ENCODE measurements around the gene ORM1.

DNA sequence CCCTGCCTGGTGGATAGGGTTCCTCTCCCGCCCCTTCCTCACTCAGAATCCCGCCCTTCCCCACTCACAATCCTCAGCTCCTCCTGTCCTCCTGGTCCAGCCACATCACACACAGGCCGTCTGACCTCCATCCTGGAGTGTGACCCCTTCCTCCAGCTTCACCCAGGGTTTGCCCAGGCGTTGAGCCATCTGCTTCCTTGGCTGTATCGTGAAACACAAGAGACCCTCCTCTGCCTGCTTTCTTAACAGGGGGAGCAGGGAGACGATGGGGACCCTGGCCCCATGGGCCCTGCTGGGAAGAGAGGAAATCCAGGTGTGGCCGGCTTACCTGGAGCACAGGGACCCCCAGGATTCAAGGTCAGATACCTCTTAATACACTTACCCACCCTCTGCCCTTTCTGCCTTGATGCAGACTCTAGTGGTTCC is 32.3 kb upstream of the ORM1 start:
- no peak for TF ChIP-seq CEBPB (IDR thresholded peaks at IDR 0.05; ENCODE audit: borderline replicate concordance in 1 of 2, low read depth in 2 of 2, low read length in 2 of 2)
- no peak for TF ChIP-seq RAD21 (IDR thresholded peaks at IDR 0.05; ENCODE audit: insufficient read depth, low read depth, low read length)
- TF ChIP-seq EP300 (IDR thresholded peaks at IDR 0.05; ENCODE audit: borderline replicate concordance in 1 of 2, control insufficient read depth in 1 of 2, low read depth in 2 of 2, low read length in 2 of 2), result no peak
- TF ChIP-seq KDM1A (IDR thresholded peaks at IDR 0.05; ENCODE audit: borderline replicate concordance), result no peak
- TF ChIP-seq, protein P1, sequence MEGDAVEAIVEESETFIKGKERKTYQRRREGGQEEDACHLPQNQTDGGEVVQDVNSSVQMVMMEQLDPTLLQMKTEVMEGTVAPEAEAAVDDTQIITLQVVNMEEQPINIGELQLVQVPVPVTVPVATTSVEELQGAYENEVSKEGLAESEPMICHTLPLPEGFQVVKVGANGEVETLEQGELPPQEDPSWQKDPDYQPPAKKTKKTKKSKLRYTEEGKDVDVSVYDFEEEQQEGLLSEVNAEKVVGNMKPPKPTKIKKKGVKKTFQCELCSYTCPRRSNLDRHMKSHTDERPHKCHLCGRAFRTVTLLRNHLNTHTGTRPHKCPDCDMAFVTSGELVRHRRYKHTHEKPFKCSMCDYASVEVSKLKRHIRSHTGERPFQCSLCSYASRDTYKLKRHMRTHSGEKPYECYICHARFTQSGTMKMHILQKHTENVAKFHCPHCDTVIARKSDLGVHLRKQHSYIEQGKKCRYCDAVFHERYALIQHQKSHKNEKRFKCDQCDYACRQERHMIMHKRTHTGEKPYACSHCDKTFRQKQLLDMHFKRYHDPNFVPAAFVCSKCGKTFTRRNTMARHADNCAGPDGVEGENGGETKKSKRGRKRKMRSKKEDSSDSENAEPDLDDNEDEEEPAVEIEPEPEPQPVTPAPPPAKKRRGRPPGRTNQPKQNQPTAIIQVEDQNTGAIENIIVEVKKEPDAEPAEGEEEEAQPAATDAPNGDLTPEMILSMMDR (IDR thresholded peaks at IDR 0.05 in 2 of 3, conservative IDR thresholded peaks at IDR 0.05 in 1 of 3; ENCODE audit: control insufficient read depth in 2 of 3, extremely low read depth in 1 of 3, insufficient read depth in 1 of 3, low read depth in 3 of 3, low read length in 3 of 3), result no peak
- no peak for TF ChIP-seq POLR2AphosphoS5 (IDR thresholded peaks at IDR 0.05; ENCODE audit: low read length)
- TF ChIP-seq YY1 (IDR thresholded peaks at IDR 0.05; ENCODE audit: low read depth, low read length), result no peak
- TF ChIP-seq LARP7 (IDR thresholded peaks at IDR 0.05), result no peak
- TF ChIP-seq EGR1 (IDR thresholded peaks at IDR 0.05; ENCODE audit: borderline replicate concordance in 1 of 2, low read depth in 2 of 2, low read length in 2 of 2), result no peak
- TF ChIP-seq, protein P2, sequence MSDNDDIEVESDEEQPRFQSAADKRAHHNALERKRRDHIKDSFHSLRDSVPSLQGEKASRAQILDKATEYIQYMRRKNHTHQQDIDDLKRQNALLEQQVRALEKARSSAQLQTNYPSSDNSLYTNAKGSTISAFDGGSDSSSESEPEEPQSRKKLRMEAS (IDR thresholded peaks at IDR 0.05; ENCODE audit: low read depth, low read length), result no peak
- no peak for TF ChIP-seq POLR2A (IDR thresholded peaks at IDR 0.05; ENCODE audit: low read depth, low read length)
- no peak for TF ChIP-seq BCL11A (IDR thresholded peaks at IDR 0.05; ENCODE audit: low read depth, low read length)
- TF ChIP-seq, protein P3, sequence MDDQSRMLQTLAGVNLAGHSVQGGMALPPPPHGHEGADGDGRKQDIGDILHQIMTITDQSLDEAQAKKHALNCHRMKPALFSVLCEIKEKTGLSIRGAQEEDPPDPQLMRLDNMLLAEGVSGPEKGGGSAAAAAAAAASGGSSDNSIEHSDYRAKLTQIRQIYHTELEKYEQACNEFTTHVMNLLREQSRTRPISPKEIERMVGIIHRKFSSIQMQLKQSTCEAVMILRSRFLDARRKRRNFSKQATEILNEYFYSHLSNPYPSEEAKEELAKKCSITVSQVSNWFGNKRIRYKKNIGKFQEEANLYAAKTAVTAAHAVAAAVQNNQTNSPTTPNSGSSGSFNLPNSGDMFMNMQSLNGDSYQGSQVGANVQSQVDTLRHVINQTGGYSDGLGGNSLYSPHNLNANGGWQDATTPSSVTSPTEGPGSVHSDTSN (IDR thresholded peaks at IDR 0.05; ENCODE audit: insufficient replicate concordance, low read depth, low read length), result no peak

All from GM12878 (cell line).